Mucosa of descending colon (tissue), 3 donors: ENCODE results near the gene PARD6A. TPM values are rescaled to one million over a fixed set of nuclear protein-coding genes. Genes with fewer than 3 reads are reported as not detected.

Experiments
- ATAC-seq: fragments of 200-7000 bp; cut with Tn5 transposase; one replicate; pipeline ENCODE4 v1.9.1; 2020; ENCODE audit warnings: mild to moderate bottlenecking, moderate library complexity
- DNase-seq, 3 donors: peaks; one replicate each; pipeline ENCODE4 v3.0.0-alpha.2; 2020
- H3K36me3 ChIP-seq: fragments of 200-600 bp; one replicate; pipeline ENCODE4 v1.8.0; 2021; ENCODE audit warnings: low read depth, mild to moderate bottlenecking
- H3K4me1 ChIP-seq: fragments of 200-600 bp; one replicate; pipeline ENCODE4 v1.8.0; 2021; ENCODE audit warnings: low read depth, mild to moderate bottlenecking
- H3K4me3 ChIP-seq: fragments of 200-600 bp; one replicate; pipeline ENCODE4 v1.8.0; 2021; ENCODE audit warnings: mild to moderate bottlenecking
- H3K9me3 ChIP-seq: fragments of 200-600 bp; one replicate; pipeline ENCODE4 v1.8.0; 2021; ENCODE audit warnings: mild to moderate bottlenecking
- intact Hi-C, 2 donors: fragments of 100-400 bp; cut with DNase I in 1 of 2; cut with micrococcal nuclease in 1 of 2; formaldehyde crosslinking; loops; one replicate each; pipeline versions ENCODE4 v1.11.0 to v1.11.1; 2022; cut with DNase I, micrococcal nuclease
- total RNA-seq, 3 donors: library from RNA; stranded (reverse); fragmentation: NEBNext Ultra II Directional in 2 of 3; extraction: Animal tissue kit (Norgen Biotek cat#: 25700) in 2 of 3; gene quantifications; one replicate each; pipeline versions ENCODE4 v1.2.1 to v1.2.4, GENCODE V29; 2021 to 2023
- TF ChIP-seq, protein P1 (sequence below): fragments of 200-600 bp; IDR thresholded peaks from one replicate; pipeline ENCODE4 v1.8.0; 2022; ENCODE audit warnings: antibody characterized with exemption, mild to moderate bottlenecking
- donor health status: DM: no; HTN: no; CAD: no; lungs with moderate emphysema.
- donor health status: DM: no; HTN: no; CAD: no.
- donor health status: DM: no; HTN: yes; CAD: no.

The PARD6A gene
- total RNA-seq, 3 donors from 2014 or later = 2.3 to 9.1 (median 3.7) TPM

DNA sequence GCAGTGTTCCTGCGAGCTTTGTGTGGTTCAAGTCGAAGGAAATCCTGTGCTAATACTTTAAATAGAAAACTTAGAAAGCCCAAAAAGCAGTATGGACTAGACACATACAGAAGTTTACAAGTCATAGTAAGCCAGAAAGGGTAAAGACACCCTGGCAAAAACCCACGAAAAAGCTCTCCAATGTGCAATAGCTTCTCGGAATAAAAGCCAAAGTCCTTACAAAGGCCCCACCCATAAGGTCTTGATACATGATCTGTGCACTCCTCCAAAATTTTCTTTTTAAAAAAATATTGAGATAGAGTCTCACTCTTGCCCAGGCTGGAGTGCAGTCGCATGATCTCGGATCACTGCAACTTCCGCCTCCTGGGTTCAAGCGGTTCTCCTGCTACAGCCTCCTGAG lies 16.2 kb downstream of the PARD6A start:
- Histone ChIP-seq H3K4me1 (peaks cover 29% of the 10 kb centered on the region), H3K9me3 (no peaks in the 10 kb centered on the region), H3K36me3 (no peaks in the 10 kb centered on the region), H3K4me3 (no peak overlapping the region)
- ATAC-seq = no peak
- intact Hi-C loops = no loop called here
- DNase-seq = no peak
- TF ChIP-seq, protein P1, sequence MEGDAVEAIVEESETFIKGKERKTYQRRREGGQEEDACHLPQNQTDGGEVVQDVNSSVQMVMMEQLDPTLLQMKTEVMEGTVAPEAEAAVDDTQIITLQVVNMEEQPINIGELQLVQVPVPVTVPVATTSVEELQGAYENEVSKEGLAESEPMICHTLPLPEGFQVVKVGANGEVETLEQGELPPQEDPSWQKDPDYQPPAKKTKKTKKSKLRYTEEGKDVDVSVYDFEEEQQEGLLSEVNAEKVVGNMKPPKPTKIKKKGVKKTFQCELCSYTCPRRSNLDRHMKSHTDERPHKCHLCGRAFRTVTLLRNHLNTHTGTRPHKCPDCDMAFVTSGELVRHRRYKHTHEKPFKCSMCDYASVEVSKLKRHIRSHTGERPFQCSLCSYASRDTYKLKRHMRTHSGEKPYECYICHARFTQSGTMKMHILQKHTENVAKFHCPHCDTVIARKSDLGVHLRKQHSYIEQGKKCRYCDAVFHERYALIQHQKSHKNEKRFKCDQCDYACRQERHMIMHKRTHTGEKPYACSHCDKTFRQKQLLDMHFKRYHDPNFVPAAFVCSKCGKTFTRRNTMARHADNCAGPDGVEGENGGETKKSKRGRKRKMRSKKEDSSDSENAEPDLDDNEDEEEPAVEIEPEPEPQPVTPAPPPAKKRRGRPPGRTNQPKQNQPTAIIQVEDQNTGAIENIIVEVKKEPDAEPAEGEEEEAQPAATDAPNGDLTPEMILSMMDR = no peak

DNA sequence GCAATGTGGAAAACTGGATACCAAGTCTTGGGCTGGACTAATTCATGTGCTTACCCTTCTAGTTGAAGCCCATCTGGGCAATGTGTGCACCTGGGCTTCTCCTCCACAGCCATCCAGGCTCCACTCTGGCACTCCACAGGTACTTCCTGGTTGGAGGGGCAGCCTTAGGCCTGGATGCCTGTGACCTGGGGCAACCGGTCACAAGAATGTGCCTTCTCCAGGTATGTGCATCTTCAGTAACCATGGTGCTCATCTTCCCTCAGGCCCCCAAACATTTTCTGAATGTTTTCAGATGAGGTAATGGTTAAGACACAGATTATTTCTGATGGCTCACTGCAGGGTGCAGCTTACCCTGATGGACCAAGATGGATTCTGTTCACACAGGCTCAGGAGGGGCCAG lies 17.0 kb downstream of the PARD6A start:
- TF ChIP-seq, protein P1 = no peak
- no peak overlapping the region for H3K4me3 ChIP-seq
- DNase-seq (no peak), ATAC-seq (no peak)
- H3K4me1 ChIP-seq = peaks cover 29% of the 10 kb centered on the region
- no peaks in the 10 kb centered on the region for H3K36me3 ChIP-seq
- intact Hi-C loops = no loop called here
- H3K9me3 ChIP-seq = no peaks in the 10 kb centered on the region

DNA sequence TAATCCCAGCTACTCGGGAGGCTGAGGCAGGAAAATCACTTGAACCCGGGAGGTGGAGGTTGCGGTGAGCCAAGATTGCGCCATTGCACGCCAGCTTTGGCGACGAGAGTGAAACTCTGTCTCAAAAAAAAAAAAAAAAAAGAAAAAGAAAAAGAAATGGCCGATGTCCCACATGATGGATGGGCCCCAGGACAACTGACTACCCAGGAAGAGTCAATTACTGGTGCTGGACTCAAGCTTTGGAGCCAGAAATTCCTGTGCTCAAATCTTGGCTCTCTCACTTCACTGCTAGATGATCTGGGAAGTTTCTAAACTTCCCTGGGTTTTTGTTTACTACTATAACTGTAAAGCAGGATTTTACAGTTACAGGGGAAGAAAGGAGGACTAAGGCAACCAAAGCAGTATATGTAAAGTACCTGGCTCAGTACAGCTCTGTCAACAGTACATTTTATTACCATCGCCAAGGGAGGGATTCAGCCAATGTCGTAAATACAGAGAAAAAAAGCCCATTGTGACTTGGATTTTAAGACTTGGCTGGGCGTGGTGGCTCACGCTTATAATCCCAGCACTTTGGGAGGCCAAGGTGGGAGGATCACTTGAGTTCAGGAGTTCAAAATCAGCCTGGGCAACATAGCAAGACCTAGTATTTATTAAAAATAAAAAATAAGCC lies 17.7 kb downstream of the PARD6A start:
- ATAC-seq = peak; percentile 77
- DNase-seq = peak in 1 of 3 donors; percentile 74

GRCh38 chr16:67679935-67680897 lies 19.5 kb downstream of the PARD6A start:
- TF ChIP-seq, protein P1 = no peak
- intact Hi-C loops = no loop called here
- no peak overlapping the region for H3K4me3 ChIP-seq
- no peaks in the 10 kb centered on the region for H3K9me3 ChIP-seq
- H3K36me3 ChIP-seq = no peaks in the 10 kb centered on the region
- no peak for ATAC-seq
- peaks cover 7% of the 10 kb centered on the region for H3K4me1 ChIP-seq
- no peak for DNase-seq

More for the DNA sequence above, 17.7 kb downstream of the PARD6A start:
- H3K4me3 ChIP-seq = no peak overlapping the region
- TF ChIP-seq, protein P1 = no peak
- H3K9me3 ChIP-seq = no peaks in the 10 kb centered on the region
- H3K36me3 ChIP-seq = no peaks in the 10 kb centered on the region
- intact Hi-C loops = no loop called here
- H3K4me1 ChIP-seq = peaks cover 21% of the 10 kb centered on the region

DNA sequence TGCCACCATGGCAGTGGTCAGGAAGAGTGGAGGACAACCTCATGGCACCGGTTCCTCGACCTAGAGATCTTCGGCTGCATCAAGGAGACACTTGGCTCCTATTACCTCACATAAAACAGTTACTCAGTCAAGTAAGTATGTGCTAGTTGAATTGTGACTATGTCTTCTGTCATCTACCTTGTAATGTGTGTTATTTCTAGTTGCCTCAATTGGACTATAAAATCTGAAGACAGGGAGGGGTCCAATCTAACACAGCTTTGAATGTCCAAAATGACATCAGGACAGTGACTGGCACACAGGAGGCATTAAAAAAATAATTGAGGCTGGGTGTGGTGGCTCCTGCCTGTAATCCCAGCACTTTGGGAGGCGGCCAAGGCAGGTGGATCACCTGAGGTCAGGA lies 23.0 kb downstream of the PARD6A start:
- no peaks in the 10 kb centered on the region for H3K9me3 ChIP-seq
- H3K36me3 ChIP-seq = no peaks in the 10 kb centered on the region
- ATAC-seq (peak; percentile 75), DNase-seq (peak in 1 of 3 donors; percentile 48)
- intact Hi-C loops = no loop called here
- peaks cover 4% of the 10 kb centered on the region for H3K4me1 ChIP-seq
- no peak overlapping the region for H3K4me3 ChIP-seq
- TF ChIP-seq, protein P1 = no peak
